HEK293T (cell line): Measurements from ENCODE around the gene CPE.

Experiments
- CTCF ChIA-PET: fragments of 350-600 bp; formaldehyde crosslinking; extraction: SDS; loops from one replicate; lab custom pipeline; 2021; ENCODE audit warnings: antibody characterized with exemption, inconsistent platforms; lab: Yijun Ruan, JAX
- POLR2A ChIA-PET: fragments of 350-600 bp; formaldehyde crosslinking; extraction: SDS; loops from one replicate; lab custom pipeline; 2020; ENCODE audit warnings: antibody characterized with exemption, inconsistent platforms; lab: Yijun Ruan, JAX
- DNase-seq: peaks from one replicate; pipeline ENCODE4 v3.0.0; 2012; ENCODE audit warnings: mixed read lengths; ENCODE audit errors: extremely low spot score
- ARNT ChIP-seq: fragments of 450-650 bp; IDR thresholded peaks from 2 replicates; pipeline ENCODE4 v1.6.1; 2017; ENCODE audit warnings: mild to moderate bottlenecking
- BHLHE40 ChIP-seq: fragments of 450-650 bp; IDR thresholded peaks from 2 replicates; pipeline ENCODE4 v1.6.1; 2016; ENCODE audit warnings: mild to moderate bottlenecking, moderate library complexity, borderline replicate concordance
- CTBP1 ChIP-seq: fragments of 450-650 bp; IDR thresholded peaks from 2 replicates; pipeline ENCODE4 v1.6.1; 2016; ENCODE audit warnings: borderline replicate concordance
- ELF4 ChIP-seq: fragments of 450-650 bp; IDR thresholded peaks from 2 replicates; pipeline ENCODE4 v1.6.1; 2017; ENCODE audit warnings: antibody characterized with exemption
- FOXA1 ChIP-seq: fragments of 450-650 bp; IDR thresholded peaks from 2 replicates; pipeline ENCODE4 v1.6.1; 2016; ENCODE audit warnings: mild to moderate bottlenecking
- FOXK2 ChIP-seq: fragments of 450-650 bp; IDR thresholded peaks from 2 replicates; pipeline ENCODE4 v1.6.1; 2016; ENCODE audit warnings: mild to moderate bottlenecking
- FOXM1 ChIP-seq: fragments of 450-650 bp; IDR thresholded peaks from 2 replicates; pipeline ENCODE4 v1.6.1; 2017; ENCODE audit warnings: mild to moderate bottlenecking, borderline replicate concordance
- HDGF ChIP-seq: fragments of 450-650 bp; IDR thresholded peaks from 2 replicates; pipeline ENCODE4 v1.6.1; 2017; ENCODE audit warnings: antibody characterized with exemption, borderline replicate concordance
- L3MBTL2 ChIP-seq: fragments of 450-650 bp; conservative IDR thresholded peaks from 2 replicates; pipeline ENCODE4 v1.6.1; 2016; ENCODE audit warnings: mild to moderate bottlenecking
- LEF1 ChIP-seq: fragments of 450-650 bp; IDR thresholded peaks from 2 replicates; pipeline ENCODE4 v1.6.1; 2017; ENCODE audit warnings: mild to moderate bottlenecking, borderline replicate concordance
- NFRKB ChIP-seq: fragments of 450-650 bp; IDR thresholded peaks from 2 replicates; pipeline ENCODE4 v1.6.1; 2016; ENCODE audit warnings: mild to moderate bottlenecking, moderate library complexity
- PKNOX1 ChIP-seq: fragments of 450-650 bp; IDR thresholded peaks from 2 replicates; pipeline ENCODE4 v1.6.1; 2016
- SP1 ChIP-seq: fragments of 450-650 bp; IDR thresholded peaks from 2 replicates; pipeline ENCODE4 v1.6.1; 2017
- SUZ12 ChIP-seq: fragments of 450-650 bp; IDR thresholded peaks from 2 replicates; pipeline ENCODE4 v1.6.1; 2016; ENCODE audit warnings: mild to moderate bottlenecking
- TARDBP ChIP-seq: fragments of 450-650 bp; IDR thresholded peaks from 2 replicates; pipeline ENCODE4 v1.6.1; 2016
- ZNF384 ChIP-seq: fragments of 450-650 bp; IDR thresholded peaks from 2 replicates; pipeline ENCODE4 v1.6.1; 2016

The CPE gene

GRCh38 chr4:165384186-165384585 lies 5.4 kb downstream of the CPE start:
- CTCF ChIA-PET: interaction anchor here (0.6 to 1.7 kb wide), 12 partner anchors 9 to 259 kb away, joined by 3 to 7 read pairs (median 4); no protein-coding TSS in a partner anchor
- TF ChIP-seq LEF1 (no peak), TARDBP (no peak), SUZ12 (no peak), PKNOX1 (no peak), SP1 (no peak), NFRKB (no peak)
- POLR2A ChIA-PET: interaction anchor here (0.9 to 1.0 kb wide), 2 partner anchors 13 to 56 kb away, joined by 3 to 4 read pairs; no protein-coding TSS in a partner anchor
- no peak for DNase-seq

GRCh38 chr4:165384598-165384997 lies 5.8 kb downstream of the CPE start:
- TF ChIP-seq ELF4 (no peak), HDGF (no peak), FOXA1 (no peak), CTBP1 (no peak), ARNT (no peak), BHLHE40 (no peak), ZNF384 (no peak)
- DNase-seq: no peak
- POLR2A ChIA-PET: interaction anchor here (0.9 to 1.0 kb wide), 2 partner anchors 12 to 55 kb away, joined by 3 to 4 read pairs; no protein-coding TSS in a partner anchor
- CTCF ChIA-PET: interaction anchor here (0.6 to 1.7 kb wide), 15 partner anchors 9 to 616 kb away, joined by 3 to 7 read pairs (median 4); no protein-coding TSS in a partner anchor

GRCh38 chr4:165385126-165385525 lies 6.3 kb downstream of the CPE start:
- ChIA-PET POLR2A (interaction anchor here (0.9 to 1.0 kb wide), 2 partner anchors 12 to 55 kb away, joined by 3 to 4 read pairs; no protein-coding TSS in a partner anchor), CTCF (interaction anchor here (0.6 to 1.7 kb wide), 11 partner anchors 8 to 617 kb away, joined by 3 to 7 read pairs (median 4); no protein-coding TSS in a partner anchor)
- TF ChIP-seq FOXK2 (no peak), HDGF (no peak), ARNT (no peak), NFRKB (no peak), ELF4 (no peak), FOXA1 (no peak)

GRCh38 chr4:165386328-165386727 lies 7.5 kb downstream of the CPE start:
- ChIA-PET POLR2A (no interaction called here), CTCF (interaction anchor here (0.7 kb wide), 1 partner anchor 255 kb away, joined by 3 read pairs; no protein-coding TSS in a partner anchor)
- TF ChIP-seq HDGF (no peak), SUZ12 (no peak), CTBP1 (no peak), FOXA1 (no peak), FOXK2 (no peak), ARNT (no peak), NFRKB (no peak), BHLHE40 (no peak), ZNF384 (no peak), L3MBTL2 (no peak), PKNOX1 (no peak), SP1 (no peak), ELF4 (no peak), LEF1 (no peak), TARDBP (no peak), FOXM1 (no peak)
- DNase-seq: no peak

More at GRCh38 chr4:165385126-165385525, 6.3 kb downstream of the CPE start:
- no peak for DNase-seq

GRCh38 chr4:165388756-165389155 lies 9.9 kb downstream of the CPE start:
- TF ChIP-seq FOXA1: no peak
- no peak for TF ChIP-seq ELF4
- TF ChIP-seq FOXM1: no peak
- TF ChIP-seq SP1: no peak
- no peak for TF ChIP-seq CTBP1
- no peak for TF ChIP-seq ARNT
- TF ChIP-seq PKNOX1: no peak
- POLR2A ChIA-PET: no interaction called here
- CTCF ChIA-PET: no interaction called here
- DNase-seq: no peak

- DNase-seq: no peak
- CTCF ChIA-PET: interaction anchor here (0.6 to 1.5 kb wide), 3 partner anchors 8 to 10 kb away, joined by 3 to 5 read pairs (median 5); no protein-coding TSS in a partner anchor
- POLR2A ChIA-PET: no interaction called here
- no peak for TF ChIP-seq LEF1
These were observed 14.2 kb downstream of the CPE start for GRCh38 chr4:165393051-165393450.

GRCh38 chr4:165393704-165394103 lies 14.9 kb downstream of the CPE start:
- DNase-seq: no peak
- TF ChIP-seq SP1 (no peak), FOXK2 (no peak), L3MBTL2 (no peak), FOXA1 (no peak), ELF4 (no peak), PKNOX1 (no peak)
- POLR2A ChIA-PET: no interaction called here
- CTCF ChIA-PET: interaction anchor here (1.3 to 1.5 kb wide), 2 partner anchors 9 to 10 kb away, joined by 5 read pairs; no protein-coding TSS in a partner anchor
